KMS-11 (cell line): ENCODE measurements around the gene SLC18A3.

Source experiments
- H2AFZ ChIP-seq: fragments of 200-600 bp; sonication (generic); 2 replicates; pipeline ENCODE4 v1.6.1; 2016; ENCODE audit warnings: antibody characterized with exemption, mixed run types, low read depth
- H3K27ac ChIP-seq: fragments of 200-600 bp; sonication (generic); 2 replicates; pipeline ENCODE4 v1.6.1; 2016; ENCODE audit warnings: mild to moderate bottlenecking, mixed run types
- H3K27me3 ChIP-seq: fragments of 200-600 bp; sonication (generic); 2 replicates; pipeline ENCODE4 v1.6.1; 2017; ENCODE audit warnings: mild to moderate bottlenecking, low read depth, mixed run types, moderate library complexity; ENCODE audit not compliant: insufficient read depth
- H3K36me3 ChIP-seq: fragments of 200-600 bp; sonication (generic); 2 replicates; pipeline ENCODE4 v1.6.1; 2017; ENCODE audit warnings: mild to moderate bottlenecking, mixed run types; ENCODE audit not compliant: insufficient read depth
- H3K4me1 ChIP-seq: fragments of 200-600 bp; sonication (generic); 2 replicates; pipeline ENCODE4 v1.6.1; 2016; ENCODE audit warnings: mild to moderate bottlenecking, low read depth, mixed run types; ENCODE audit not compliant: poor library complexity, severe bottlenecking
- H3K4me2 ChIP-seq: fragments of 200-600 bp; sonication (generic); 2 replicates; pipeline ENCODE4 v1.7.0; 2016; ENCODE audit warnings: mild to moderate bottlenecking, mixed run types
- H3K4me3 ChIP-seq: fragments of 200-600 bp; sonication (generic); IDR thresholded peaks from 2 replicates; pipeline ENCODE4 v1.6.1; 2017; ENCODE audit warnings: low read depth, low read length, mixed read lengths; ENCODE audit not compliant: insufficient read depth
- H3K79me2 ChIP-seq: fragments of 200-600 bp; sonication (generic); 2 replicates; pipeline ENCODE4 v1.6.1; 2016; ENCODE audit warnings: low read depth, mixed run types; ENCODE audit not compliant: insufficient read depth
- H3K9ac ChIP-seq: fragments of 200-600 bp; sonication (generic); 2 replicates; pipeline ENCODE4 v1.6.1; 2016; ENCODE audit warnings: mild to moderate bottlenecking, mixed run types
- H4K20me1 ChIP-seq: fragments of 200-600 bp; sonication (generic); 2 replicates; pipeline ENCODE4 v1.6.1; 2016; ENCODE audit warnings: mild to moderate bottlenecking, mixed run types; ENCODE audit not compliant: insufficient read depth
- TF ChIP-seq, protein P1 (sequence below): fragments of 200-600 bp; sonication (generic); conservative IDR thresholded peaks from 2 replicates; pipeline ENCODE4 v1.6.1; 2017; ENCODE audit warnings: low read depth, mild to moderate bottlenecking, antibody characterized with exemption, low read length, moderate library complexity, mixed read lengths

Gene SLC18A3

GRCh38 chr10:49645871-49646870, 36.1 kb downstream of the SLC18A3 start:
- Histone ChIP-seq H3K9ac (no peak overlapping the region), H3K4me1 (no peaks in the 10 kb centered on the region), H3K4me2 (no peak overlapping the region), H2AFZ (no peak overlapping the region), H3K27me3 (no peaks in the 10 kb centered on the region), H4K20me1 (no peaks in the 10 kb centered on the region), H3K27ac (no peak overlapping the region), H3K4me3 (no peak overlapping the region), H3K79me2 (no peaks in the 10 kb centered on the region), H3K36me3 (no peaks in the 10 kb centered on the region)
- TF ChIP-seq, protein P1, sequence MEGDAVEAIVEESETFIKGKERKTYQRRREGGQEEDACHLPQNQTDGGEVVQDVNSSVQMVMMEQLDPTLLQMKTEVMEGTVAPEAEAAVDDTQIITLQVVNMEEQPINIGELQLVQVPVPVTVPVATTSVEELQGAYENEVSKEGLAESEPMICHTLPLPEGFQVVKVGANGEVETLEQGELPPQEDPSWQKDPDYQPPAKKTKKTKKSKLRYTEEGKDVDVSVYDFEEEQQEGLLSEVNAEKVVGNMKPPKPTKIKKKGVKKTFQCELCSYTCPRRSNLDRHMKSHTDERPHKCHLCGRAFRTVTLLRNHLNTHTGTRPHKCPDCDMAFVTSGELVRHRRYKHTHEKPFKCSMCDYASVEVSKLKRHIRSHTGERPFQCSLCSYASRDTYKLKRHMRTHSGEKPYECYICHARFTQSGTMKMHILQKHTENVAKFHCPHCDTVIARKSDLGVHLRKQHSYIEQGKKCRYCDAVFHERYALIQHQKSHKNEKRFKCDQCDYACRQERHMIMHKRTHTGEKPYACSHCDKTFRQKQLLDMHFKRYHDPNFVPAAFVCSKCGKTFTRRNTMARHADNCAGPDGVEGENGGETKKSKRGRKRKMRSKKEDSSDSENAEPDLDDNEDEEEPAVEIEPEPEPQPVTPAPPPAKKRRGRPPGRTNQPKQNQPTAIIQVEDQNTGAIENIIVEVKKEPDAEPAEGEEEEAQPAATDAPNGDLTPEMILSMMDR = no peak

DNA sequence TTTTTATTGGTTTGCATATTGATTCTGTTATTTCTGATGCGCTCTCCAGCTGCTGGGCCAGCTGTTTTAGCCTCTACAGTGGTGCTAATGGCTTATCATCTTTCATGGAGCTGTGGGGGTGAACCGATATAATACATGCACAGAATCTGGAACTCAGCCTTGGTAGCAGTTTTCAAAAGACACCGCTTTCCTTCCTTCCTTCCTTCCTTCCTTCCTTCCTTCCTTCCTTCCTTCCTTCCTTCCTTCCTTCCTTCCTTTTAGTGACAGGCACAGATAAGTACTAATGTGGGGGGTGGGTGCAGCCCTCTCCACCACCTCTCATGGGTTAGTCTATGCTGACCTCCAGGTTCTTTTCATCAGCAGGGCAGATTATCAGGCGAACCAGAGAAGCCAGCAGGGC, 37.4 kb downstream of the SLC18A3 start:
- no peaks in the 10 kb centered on the region for H3K27me3 ChIP-seq
- no peak overlapping the region for H3K9ac ChIP-seq
- no peak overlapping the region for H3K4me3 ChIP-seq
- no peaks in the 10 kb centered on the region for H4K20me1 ChIP-seq
- TF ChIP-seq, protein P1 = no peak
- no peaks in the 10 kb centered on the region for H3K36me3 ChIP-seq
- H3K4me1 ChIP-seq = no peaks in the 10 kb centered on the region
- H3K79me2 ChIP-seq = no peaks in the 10 kb centered on the region
- no peak overlapping the region for H3K4me2 ChIP-seq
- H2AFZ ChIP-seq = no peak overlapping the region
- no peak overlapping the region for H3K27ac ChIP-seq

GRCh38 chr10:49647985-49648795, 38.1 kb downstream of the SLC18A3 start:
- Histone ChIP-seq H3K27me3 (no peaks in the 10 kb centered on the region), H3K36me3 (no peaks in the 10 kb centered on the region), H3K9ac (no peak overlapping the region), H3K4me3 (no peak overlapping the region), H3K4me1 (no peaks in the 10 kb centered on the region), H3K27ac (no peak overlapping the region), H2AFZ (no peak overlapping the region), H3K79me2 (no peaks in the 10 kb centered on the region), H4K20me1 (no peaks in the 10 kb centered on the region), H3K4me2 (no peak overlapping the region)
- TF ChIP-seq, protein P1 = no peak

DNA sequence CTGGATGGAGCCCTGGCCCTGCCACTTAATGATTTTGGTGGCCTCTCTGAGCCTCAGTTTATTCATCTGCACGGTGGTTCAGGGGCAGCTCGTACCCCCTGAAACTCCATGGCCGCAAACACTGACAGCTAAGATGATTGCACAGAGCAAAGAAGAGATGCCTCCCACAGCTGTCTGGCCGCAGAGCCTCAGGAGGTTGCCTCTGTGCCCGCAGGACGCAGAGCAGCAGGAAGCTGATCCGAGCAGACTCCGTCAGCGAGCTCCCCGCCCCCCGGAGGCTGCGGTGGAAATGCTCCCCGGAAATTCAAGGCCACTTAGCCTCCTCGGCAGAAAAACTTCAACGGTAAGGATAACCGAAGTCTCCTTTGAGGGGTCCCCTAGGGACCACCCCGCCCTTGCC, 39.2 kb downstream of the SLC18A3 start:
- Histone ChIP-seq H3K36me3 (no peaks in the 10 kb centered on the region), H2AFZ (no peak overlapping the region), H3K4me3 (no peak overlapping the region), H3K4me2 (no peak overlapping the region), H3K27ac (no peak overlapping the region), H3K27me3 (no peaks in the 10 kb centered on the region), H3K9ac (no peak overlapping the region), H3K79me2 (no peaks in the 10 kb centered on the region), H3K4me1 (no peaks in the 10 kb centered on the region), H4K20me1 (no peaks in the 10 kb centered on the region)
- TF ChIP-seq, protein P1 = no peak
